Fibroblast of peridontal ligament (primary cell): ENCODE measurements around the gene GRIK3.
A peak's percentile ranks its signal among the peaks of the same experiment; 100 is the strongest.

Source experiments
- DNase-seq: peaks from one replicate; pipeline ENCODE4 v3.0.0-alpha.2; 2010; ENCODE audit errors: extremely low read depth

GRIK3 gene

DNA sequence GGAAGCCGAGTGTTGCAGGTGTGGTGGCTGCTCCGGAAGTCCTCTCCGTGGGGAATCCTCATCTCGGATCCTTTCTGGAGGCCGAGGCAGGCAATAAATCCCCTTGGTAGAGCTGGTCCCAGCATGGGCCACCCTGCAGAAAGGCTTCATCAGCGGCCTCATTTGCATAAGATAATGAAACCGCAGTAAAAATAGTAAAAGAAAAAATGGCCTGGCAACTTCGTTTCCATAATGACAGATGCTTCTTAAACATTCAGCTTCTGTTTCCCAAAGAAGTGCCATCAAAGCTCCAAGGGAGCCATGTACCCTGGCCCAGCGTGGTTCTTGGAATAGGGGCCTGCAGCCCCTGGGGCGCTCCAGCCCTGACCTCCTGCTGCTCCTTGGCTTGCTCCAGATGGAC, 244.1 kb downstream of the GRIK3 start:
- no peak for DNase-seq

DNA sequence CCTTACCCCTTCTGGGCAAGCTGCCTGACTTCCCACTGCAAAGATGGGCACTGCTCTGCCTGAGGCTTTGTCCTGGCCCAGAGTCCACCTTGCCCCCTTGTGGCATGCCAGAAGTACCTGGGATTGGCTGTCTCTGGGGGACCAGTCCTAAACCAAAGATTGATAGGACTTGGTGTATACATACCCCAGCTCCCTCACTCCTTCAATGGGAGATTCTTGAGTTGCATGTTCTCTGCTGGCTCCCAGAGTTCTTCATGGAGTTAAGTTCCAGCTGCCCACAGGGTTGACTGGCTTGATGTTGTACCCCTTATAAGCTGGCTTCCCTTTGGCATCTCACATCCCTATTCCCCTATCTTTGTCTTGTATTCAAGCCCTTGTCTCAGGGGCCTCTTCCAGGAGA, 244.8 kb downstream of the GRIK3 start:
- no peak for DNase-seq

DNA sequence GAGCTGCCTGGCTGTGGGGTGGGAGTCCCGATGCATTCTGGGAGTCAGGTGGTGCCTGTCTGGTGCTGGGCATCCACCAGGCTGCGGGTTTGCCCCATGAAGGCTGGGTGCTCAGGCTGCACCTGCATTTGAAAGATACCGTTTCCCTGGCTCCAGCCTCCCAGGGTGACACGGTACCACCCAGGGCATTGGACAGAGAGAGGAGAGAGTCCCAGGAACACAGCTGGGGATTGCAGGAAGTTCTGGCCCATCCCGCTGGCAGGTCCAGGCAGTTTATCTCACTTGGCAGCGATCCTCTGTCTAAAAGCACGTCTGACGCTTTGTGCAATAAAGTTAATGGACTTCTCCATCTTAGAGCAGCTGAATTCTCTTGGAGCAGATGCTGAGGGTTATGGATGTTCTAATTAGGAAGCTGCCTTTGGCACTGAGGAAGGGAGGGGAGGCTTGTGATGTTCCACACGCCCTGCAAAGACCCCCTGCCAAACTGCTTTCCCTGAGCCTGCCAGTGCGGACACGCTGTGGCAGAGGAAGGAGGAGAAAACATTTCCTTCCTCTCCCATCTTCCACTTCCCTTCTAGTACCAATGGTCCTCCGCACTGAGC, 246.9 kb downstream of the GRIK3 start:
- no peak for DNase-seq

DNA sequence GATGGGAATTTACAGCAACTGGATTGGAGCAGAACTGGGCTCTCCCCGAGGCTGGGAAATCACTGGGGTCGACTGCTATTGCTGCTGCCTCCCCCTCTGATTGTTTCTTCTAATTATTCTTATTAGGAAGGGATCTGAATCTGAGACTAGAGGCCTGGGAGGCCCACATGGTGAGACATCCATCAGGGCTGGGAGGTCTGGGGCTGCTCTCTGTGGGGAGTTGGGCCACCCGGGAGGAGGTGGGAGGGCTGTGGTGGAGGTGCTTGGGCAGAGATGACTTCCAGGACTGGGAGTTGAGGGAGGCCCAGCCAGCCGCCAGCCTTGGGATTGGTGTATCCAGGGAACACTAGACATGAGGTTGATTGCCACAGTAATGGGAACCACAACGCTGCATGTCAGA, 247.9 kb downstream of the GRIK3 start:
- no peak for DNase-seq

GRCh38 chr1:36784147-36784859, 250.0 kb downstream of the GRIK3 start:
- peak; percentile 0 for DNase-seq

GRCh38 chr1:36783475-36783874, 250.8 kb downstream of the GRIK3 start:
- no peak for DNase-seq

- no peak for DNase-seq
Observed at GRCh38 chr1:36782785-36783184, 251.5 kb downstream of the GRIK3 start.

DNA sequence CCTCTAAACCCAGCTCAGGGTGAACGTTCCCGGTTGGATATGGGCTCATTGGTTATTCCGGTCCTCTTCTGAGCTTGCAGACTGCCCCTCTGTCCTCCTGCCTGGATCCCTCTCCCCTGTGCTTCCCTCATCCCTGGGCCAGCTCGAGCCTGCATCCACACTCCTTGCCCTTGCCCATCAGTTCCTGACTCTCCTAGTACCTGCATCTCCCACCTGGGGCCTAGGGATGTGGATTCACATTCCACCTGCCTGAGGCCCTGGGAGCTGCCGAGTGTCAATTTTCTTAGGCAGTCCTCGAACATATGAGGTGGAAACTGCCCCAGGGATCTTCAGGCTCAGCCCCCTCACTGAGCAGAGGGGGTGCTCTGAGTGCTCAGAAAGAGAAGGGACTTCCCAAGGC, 252.2 kb downstream of the GRIK3 start:
- no peak for DNase-seq

DNA sequence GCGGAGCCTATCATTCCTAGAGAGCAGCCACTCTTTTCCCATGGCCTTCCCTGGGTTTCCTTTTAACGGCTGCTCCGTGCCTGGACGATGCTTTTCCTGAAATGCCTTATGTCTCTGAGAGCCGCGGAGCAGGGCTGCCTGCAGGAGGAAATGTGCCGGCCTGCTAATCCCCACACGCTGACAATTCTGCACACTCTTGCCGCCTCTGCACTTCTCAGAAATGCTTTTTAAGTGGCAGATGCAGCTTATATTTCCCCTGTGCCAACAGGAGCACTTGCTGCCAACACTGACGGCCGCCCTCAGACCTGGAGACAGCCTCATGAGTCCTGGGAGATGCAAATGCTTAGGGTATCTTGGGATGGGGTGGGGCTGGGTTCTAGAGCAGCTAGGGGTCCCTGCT, 253.2 kb downstream of the GRIK3 start:
- no peak for DNase-seq

GRCh38 chr1:36778740-36779139, 255.6 kb downstream of the GRIK3 start:
- DNase-seq = no peak

DNA sequence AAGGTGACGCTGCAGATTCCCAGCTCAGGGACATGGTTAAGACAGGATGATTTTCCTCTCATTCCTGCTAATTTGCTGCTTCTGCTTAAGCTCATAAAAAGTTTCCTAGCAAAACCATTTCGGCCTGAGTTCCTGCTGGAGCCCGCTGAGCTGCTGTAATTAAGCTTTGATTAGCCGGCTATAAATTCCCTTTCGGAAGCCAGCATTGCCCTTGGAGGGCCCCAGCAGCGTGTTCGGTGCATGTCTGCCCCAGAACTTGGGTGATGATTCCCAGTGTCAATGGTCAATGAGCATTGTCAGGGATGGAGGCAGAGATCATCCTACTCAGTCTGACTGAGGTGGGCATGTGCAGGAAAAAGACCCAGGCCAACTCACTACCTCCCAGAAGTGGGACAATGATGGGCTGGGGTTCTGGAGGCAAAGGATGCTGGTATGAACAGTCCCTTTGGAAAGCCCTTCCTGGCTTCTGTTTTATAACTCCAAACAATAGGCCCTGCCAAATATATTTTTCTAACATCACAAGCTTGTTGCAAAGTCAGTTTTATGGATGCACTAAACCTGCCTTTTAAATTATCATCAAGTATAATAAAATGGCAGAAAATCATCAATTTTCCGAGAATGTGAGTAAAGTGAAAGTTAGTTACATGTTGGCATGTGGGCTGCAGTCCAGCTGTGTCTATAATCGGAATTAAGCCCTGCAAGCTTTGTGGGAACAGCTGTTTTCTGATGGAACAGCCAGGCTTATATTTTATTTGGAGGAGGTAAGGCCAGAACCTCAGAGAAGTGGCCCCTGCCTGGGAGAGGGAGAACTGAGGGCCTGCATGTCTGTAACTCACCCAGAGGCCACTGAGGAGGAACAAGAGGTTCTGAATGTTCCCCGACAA, 257.1 kb downstream of the GRIK3 start:
- no peak for DNase-seq

DNA sequence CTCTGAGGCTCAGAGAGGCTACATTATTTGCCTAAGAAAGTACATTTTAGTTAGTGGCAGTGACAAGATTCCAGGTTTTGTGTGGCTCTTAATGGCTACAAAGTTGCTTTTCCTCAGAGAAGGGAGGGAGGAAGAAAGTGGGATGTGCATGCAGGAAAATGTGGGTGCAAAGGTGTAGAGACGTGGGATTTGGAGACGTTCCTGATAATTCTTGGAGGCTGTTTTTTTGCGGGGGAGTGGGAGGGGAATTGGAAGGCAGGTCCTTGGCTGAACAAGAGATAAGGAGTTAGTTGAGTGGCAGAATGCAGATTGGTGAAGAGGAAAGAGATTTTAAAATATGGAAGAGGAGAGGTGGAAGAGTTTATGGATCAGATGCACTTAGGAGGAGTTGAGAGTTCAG, 258.1 kb downstream of the GRIK3 start:
- no peak for DNase-seq

DNA sequence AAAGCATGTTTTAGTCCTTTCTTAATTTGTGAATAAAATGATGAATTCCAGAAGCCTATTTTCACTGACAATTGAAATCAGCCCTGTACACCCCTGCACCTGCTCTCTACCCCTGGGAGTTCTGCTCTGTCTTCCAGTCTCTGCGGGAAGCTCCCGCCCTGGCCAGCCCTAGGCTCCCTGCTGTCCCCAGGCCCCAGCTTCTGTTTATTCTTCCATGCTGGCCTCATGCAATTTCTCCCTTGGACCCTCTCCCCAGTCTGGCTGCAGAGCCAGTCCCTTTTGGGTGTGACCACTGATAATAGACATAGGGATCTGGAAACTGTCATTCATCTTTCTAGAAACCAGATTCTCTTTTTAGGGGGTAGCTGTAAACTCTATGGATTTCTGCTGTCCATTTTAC, 258.6 kb downstream of the GRIK3 start:
- DNase-seq = no peak

GRCh38 chr1:36773827-36774541, 260.3 kb downstream of the GRIK3 start:
- DNase-seq = peak; percentile 0

- no peak for DNase-seq
Observed at GRCh38 chr1:36772647-36773495, 261.4 kb downstream of the GRIK3 start.

DNA sequence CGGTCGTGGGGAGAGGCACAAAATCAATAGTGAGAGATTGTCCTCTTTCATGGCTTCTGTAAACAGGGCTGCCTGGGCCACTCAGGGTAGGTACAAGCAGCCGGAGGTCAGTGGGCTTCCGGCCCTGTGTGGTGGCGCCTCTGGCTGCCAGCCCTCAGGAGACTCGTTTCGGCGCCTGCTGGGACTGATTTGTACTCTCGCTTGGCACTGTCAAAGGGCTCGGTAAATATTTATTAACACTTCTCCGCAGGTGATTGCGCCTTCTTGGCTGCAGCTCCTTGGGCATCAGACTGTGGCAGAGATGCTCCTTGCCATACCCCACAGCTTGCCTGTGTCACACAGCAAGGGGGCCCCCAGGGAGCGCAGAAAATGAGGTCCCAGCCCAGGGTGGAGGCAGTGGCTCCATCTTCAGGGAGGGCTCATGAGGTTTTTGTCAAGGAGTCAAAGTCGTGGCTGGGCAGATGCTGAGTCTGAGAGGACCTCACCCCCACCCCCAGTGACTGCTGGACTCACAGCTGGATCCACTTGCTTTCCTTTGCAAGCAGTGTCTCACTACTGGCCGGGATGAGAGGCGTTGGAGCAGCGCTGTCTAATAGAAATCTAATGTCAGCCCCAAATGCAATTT, 262.5 kb downstream of the GRIK3 start:
- no peak for DNase-seq

- no peak for DNase-seq
Observed at GRCh38 chr1:36771240-36771639, 263.1 kb downstream of the GRIK3 start.

DNA sequence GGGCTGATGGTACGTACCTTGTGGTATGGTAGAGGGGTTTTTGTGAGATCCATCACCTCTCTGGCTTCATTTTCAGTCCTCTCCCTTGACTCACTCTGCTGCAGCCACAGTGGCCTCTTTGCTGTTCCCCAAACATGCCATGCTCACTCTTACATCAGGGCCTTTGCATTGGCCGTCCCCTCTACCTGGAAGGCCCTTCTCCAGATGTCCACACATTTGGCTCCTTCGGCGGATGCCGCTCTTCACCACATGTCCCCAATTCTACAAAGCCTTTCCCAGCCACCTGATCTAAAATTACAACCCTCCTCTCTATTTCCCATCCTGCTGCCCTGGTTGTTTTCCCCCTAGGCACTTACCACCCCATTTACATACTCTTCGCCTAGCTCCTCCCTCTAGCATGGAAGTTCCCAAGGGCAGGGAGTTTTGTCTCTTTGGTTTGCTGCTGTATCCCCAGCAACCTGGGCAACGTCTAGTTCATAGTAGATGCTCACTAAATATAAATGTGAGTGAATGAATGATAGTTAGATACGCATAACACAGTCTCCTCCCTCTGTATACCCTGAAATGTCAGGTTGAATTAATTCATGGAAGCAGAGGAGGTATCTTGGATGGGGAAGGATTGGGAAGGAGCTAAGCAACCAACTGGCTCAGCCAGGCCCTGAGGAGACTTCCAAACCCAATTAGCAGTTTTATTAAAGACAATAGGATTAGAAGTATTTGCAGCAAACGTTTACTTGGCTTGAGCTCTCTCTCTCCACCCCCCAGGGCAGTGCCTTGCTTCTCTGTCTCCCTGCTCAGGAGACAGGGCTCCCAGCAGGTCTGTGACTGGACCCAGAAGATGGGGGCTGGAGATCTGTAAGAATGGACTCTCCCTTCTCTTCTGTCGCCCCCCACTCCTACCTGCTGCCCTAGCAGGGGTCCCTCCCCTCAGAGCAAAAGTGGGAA, 264.2 kb downstream of the GRIK3 start:
- no peak for DNase-seq

DNA sequence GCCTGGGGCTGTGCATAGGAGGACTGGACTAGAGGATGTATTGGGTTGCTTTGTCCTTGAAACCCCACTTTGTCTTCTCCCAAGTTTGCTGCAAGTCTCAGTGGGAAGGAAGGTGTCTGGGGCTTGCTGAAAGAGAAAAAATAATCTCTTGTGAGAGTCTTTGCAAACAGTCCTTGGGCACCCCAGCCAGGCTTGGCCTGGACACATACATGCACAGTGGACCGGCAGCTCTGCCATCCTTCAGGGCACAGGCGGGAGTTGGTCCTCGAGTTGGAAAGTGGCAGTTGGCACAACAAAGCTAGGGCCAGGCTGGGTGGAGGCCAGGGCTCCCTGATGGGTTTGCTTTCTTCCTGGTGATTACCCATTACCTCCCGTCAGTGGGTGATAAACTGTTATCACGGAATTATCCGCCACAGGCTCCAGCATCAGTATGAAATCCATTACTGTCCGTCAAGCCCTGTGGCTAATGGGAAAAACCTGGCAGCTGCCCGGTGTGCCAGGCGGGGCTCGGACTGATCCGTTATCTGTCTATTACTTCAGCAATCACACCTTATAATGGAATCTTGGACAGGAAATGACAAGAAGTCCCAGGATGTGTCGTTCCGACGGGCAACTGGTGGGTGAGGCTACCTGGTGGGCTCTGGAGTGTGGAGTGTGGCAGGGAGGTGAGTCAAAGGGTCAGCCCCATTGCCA, 265.7 kb downstream of the GRIK3 start:
- no peak for DNase-seq
